Body of pancreas (tissue), 4 donors: ENCODE data around the gene RELCH. TPM values are rescaled to one million over a fixed set of nuclear protein-coding genes. Genes with fewer than 3 reads are reported as not detected.

ENCODE experiments used
- ATAC-seq: fragments of 150-250 bp; one replicate; pipeline ENCODE4 v1.9.1; 2016
- DNase-seq, 4 donors: peaks; one replicate each; pipeline ENCODE4 v3.0.0-alpha.2; 2019
- H3K27ac ChIP-seq, 4 donors: fragments of 200-600 bp; sonication (generic); 1 replicate in 3 of 4; 2 replicates in 1 of 4; pipeline versions ENCODE4 v1.5.1 to v1.6.1; 2016 to 2019; ENCODE audit warnings: mild to moderate bottlenecking in 1 of 4, mixed read lengths in 1 of 4, moderate library complexity in 1 of 4
- H3K27me3 ChIP-seq, 2 donors: fragments of 200-600 bp; sonication (generic); one replicate each; pipeline ENCODE4 v1.6.0; 2016; ENCODE audit warnings: mild to moderate bottlenecking in 1 of 2
- H3K36me3 ChIP-seq, 2 donors: fragments of 200-600 bp; sonication (generic); replicated peaks in 1 of 2; 2 replicates each; pipeline ENCODE4 v1.5.1; 2016; ENCODE audit warnings: low read depth in 2 of 2; ENCODE audit not compliant: insufficient read depth in 1 of 2
- H3K4me1 ChIP-seq: fragments of 200-600 bp; sonication (generic); one replicate; pipeline ENCODE4 v1.6.0; 2016
- H3K4me3 ChIP-seq, 2 donors: fragments of 200-600 bp; sonication (generic); 1 replicate in 1 of 2; 2 replicates in 1 of 2; pipeline ENCODE4 v1.5.1; 2016 to 2019
- H3K9me3 ChIP-seq, 3 donors: fragments of 200-600 bp; sonication (generic); 1 replicate in 2 of 3; 2 replicates in 1 of 3; pipeline ENCODE4 v1.5.1; 2016
- CTCF ChIP-seq, 7 experiments: fragments of 450-650 bp in 4 of 7; fragments of 200-600 bp in 3 of 7; sonication (generic) in 3 of 7; IDR thresholded peaks; one replicate each; pipeline ENCODE4 v1.5.1; 2016 to 2019; ENCODE audit warnings: antibody characterized with exemption in 7 of 7
- POLR2A ChIP-seq, 3 donors: fragments of 450-650 bp; IDR thresholded peaks; one replicate each; pipeline ENCODE4 v1.6.1; 2016; ENCODE audit warnings: antibody characterized with exemption in 3 of 3, mild to moderate bottlenecking in 2 of 3
- WGBS, 2 donors: methylation state at CpG; one replicate each; pipeline ENCODE4 v1.1.5; 2017; 5-methylcytosine and 5-hydroxymethylcytosine counted together
- intact Hi-C: fragments of 100-400 bp; cut with DNase I; formaldehyde crosslinking; loops from one replicate; pipeline ENCODE4 v1.15.1; 2023
- total RNA-seq, 2 donors: library from RNA; depleted of rRNA; stranded (reverse); fragments of >200 nt; gene quantifications; one replicate each; pipeline ENCODE4 v1.1.0, GENCODE V29; 2016

RELCH gene
- total RNA-seq, 2 donors from 2014 or later = 13.5 to 51.4 TPM

GRCh38 chr18:62289047-62289446 is 102.0 kb downstream of the RELCH start:
- H3K27ac ChIP-seq = no peak overlapping the region
- TF ChIP-seq POLR2A (IDR thresholded peaks at IDR 0.05) (no peak), CTCF (IDR thresholded peaks at IDR 0.05) (no peak)
- H3K9me3 ChIP-seq = no peaks in the 10 kb centered on the region
- no peaks in the 10 kb centered on the region for H3K27me3 ChIP-seq
- no peak overlapping the region for H3K4me3 ChIP-seq
- intact Hi-C loops = no loop called here
- DNase-seq (no peak), ATAC-seq (no peak)
- no peaks in the 10 kb centered on the region for H3K4me1 ChIP-seq
- peaks cover 0 to 4% of the 10 kb centered on the region in 2 donors for H3K36me3 ChIP-seq
- 91 to 99% methylated on average over 2 of the region's 2 CpGs for WGBS, 2 donors

- Histone ChIP-seq H3K27ac (no peak overlapping the region), H3K36me3 (peaks cover 0 to 6% of the 10 kb centered on the region in 2 donors), H3K4me3 (no peak overlapping the region), H3K9me3 (no peaks in the 10 kb centered on the region), H3K4me1 (no peaks in the 10 kb centered on the region), H3K27me3 (no peaks in the 10 kb centered on the region)
- no peak for TF ChIP-seq POLR2A (IDR thresholded peaks at IDR 0.05)
- no peak for TF ChIP-seq CTCF (IDR thresholded peaks at IDR 0.05)
- intact Hi-C loops = no loop called here
- DNase-seq (no peak), ATAC-seq (no peak)
Measured at GRCh38 chr18:62294073-62294472, 107.0 kb downstream of the RELCH start.

GRCh38 chr18:62300359-62300963 is 113.4 kb downstream of the RELCH start:
- no peak overlapping the region for H3K27ac ChIP-seq
- WGBS, 2 donors = 92 to 95% methylated on average over 3 of the region's 3 CpGs
- H3K36me3 ChIP-seq = peaks cover 0 to 4% of the 10 kb centered on the region in 2 donors

GRCh38 chr18:62301322-62301721 is 114.3 kb downstream of the RELCH start:
- no peak for DNase-seq
- intact Hi-C loops = no loop called here
- TF ChIP-seq POLR2A (IDR thresholded peaks at IDR 0.05) (no peak), CTCF (IDR thresholded peaks at IDR 0.05) (no peak)
- no peak for ATAC-seq
- Histone ChIP-seq H3K27ac (no peak overlapping the region), H3K4me3 (no peak overlapping the region), H3K27me3 (no peaks in the 10 kb centered on the region), H3K4me1 (no peaks in the 10 kb centered on the region), H3K36me3 (peaks cover 0 to 4% of the 10 kb centered on the region in 2 donors), H3K9me3 (no peaks in the 10 kb centered on the region)
- WGBS, 2 donors = 92 to 100% methylated on average over 1 of the region's 1 CpG

More at GRCh38 chr18:62300359-62300963, 113.4 kb downstream of the RELCH start:
- no peak for ATAC-seq
- intact Hi-C loops = no loop called here
- no peak for DNase-seq
- Histone ChIP-seq H3K4me3 (no peak overlapping the region), H3K4me1 (no peaks in the 10 kb centered on the region), H3K9me3 (no peaks in the 10 kb centered on the region), H3K27me3 (no peaks in the 10 kb centered on the region)
- TF ChIP-seq POLR2A (IDR thresholded peaks at IDR 0.05) (no peak), CTCF (IDR thresholded peaks at IDR 0.05) (no peak)

GRCh38 chr18:62312851-62313250 is 125.8 kb downstream of the RELCH start:
- 92 to 97% methylated on average over 1 of the region's 1 CpG for WGBS, 2 donors
- Histone ChIP-seq H3K36me3 (peaks cover 0 to 2% of the 10 kb centered on the region in 2 donors), H3K27ac (no peak overlapping the region), H3K9me3 (no peaks in the 10 kb centered on the region), H3K4me3 (no peak overlapping the region), H3K4me1 (no peaks in the 10 kb centered on the region), H3K27me3 (no peaks in the 10 kb centered on the region)
- ATAC-seq (no peak), DNase-seq (no peak)
- intact Hi-C loops = no loop called here
- no peak for TF ChIP-seq CTCF (IDR thresholded peaks at IDR 0.05)
- TF ChIP-seq POLR2A (IDR thresholded peaks at IDR 0.05) = no peak
